ENCODE results near the gene PNPLA6.

The PNPLA6 gene

DNA sequence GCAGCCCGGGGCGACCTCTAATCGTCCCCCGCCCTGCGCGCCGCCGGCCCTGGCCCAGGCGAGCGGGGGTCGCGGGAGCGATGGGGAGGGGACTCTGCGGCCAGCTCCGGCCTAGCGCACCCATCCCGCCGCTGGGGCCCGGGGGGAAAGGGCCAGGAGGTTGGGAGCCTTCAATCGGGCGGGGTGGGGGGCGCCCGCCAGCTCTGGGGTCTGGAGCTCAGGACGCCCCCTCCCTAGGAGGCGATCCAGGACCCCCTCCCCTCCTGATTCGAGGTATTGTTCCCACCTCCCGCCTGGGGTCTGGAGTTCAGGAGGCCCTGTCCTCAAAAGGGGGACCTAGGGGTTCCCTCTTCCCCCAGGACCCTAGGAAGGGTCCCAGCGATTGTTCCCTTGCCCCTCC lies 19.2 kb upstream of the PNPLA6 start:
- DNase-seq = no peak

DNA sequence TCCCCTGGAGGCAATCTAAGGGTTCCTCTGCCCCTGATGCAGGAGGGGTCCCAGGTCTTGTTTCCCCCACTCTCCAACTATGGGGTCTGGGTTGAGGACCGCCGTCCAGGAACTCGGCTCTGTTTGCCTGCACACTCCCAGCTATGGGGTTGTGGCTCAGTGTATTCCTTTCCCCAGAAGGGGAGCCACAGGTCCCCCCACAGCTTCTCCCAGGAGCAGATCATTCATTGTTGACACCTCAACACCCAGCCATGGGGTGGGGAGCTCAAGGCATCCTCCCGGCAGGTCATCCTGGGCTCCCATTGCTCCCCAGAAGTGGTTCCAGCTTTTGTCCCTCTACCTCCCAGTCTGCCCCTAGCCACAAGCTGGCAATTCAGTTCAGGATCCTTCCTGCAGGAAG lies 18.6 kb upstream of the PNPLA6 start:
- no peak for DNase-seq

DNA sequence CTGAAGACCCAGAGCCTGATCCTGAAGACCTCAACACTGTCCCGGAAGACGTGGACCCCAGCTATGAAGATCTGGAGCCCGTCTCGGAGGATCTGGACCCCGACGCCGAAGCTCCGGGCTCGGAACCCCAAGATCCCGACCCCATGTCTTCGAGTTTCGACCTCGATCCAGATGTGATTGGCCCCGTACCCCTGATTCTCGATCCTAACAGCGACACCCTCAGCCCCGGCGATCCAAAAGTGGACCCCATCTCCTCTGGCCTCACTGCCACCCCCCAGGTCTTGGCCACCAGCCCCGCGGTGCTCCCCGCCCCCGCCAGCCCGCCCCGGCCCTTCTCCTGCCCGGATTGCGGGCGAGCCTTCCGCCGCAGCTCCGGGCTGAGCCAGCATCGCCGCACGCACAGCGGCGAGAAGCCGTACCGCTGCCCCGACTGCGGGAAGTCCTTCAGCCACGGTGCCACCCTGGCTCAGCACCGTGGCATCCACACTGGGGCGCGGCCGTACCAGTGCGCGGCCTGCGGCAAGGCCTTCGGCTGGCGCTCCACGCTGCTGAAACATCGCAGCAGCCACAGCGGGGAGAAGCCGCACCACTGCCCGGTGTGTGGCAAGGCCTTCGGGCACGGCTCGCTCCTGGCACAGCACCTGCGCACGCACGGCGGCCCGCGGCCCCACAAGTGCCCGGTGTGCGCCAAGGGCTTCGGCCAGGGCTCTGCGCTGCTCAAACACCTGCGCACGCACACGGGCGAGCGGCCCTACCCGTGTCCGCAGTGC lies 16.0 kb upstream of the PNPLA6 start:
- no peak for DNase-seq

DNA sequence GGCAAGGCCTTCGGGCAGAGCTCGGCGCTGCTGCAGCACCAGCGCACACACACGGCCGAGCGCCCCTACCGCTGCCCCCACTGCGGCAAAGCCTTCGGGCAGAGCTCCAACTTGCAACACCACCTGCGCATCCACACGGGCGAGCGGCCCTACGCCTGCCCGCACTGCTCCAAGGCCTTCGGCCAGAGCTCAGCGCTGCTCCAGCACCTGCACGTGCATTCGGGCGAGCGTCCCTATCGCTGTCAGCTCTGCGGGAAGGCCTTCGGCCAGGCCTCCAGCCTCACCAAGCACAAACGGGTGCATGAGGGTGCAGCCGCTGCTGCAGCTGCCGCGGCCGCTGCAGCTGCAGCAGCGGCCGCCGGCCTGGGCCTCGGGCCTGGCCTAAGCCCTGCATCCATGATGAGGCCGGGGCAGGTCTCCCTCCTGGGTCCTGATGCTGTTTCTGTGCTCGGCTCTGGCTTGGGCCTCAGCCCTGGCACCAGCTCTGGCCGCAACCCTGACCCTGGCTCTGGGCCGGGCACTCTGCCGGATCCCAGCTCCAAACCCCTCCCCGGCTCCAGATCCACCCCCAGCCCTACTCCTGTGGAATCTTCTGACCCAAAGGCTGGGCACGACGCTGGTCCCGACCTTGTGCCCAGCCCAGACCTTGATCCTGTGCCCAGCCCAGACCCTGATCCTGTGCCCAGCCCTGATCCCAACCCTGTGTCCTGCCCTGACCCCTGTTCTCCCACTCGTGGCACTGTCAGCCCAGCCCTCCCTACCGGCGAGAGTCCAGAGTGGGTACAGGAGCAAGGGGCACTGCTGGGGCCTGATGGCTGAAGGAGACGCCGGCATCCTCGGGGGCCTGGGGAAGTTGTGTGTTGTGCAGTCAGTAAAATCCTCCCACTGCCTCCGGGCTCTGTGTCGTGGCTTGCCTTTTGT lies 15.1 kb upstream of the PNPLA6 start:
- DNase-seq = no peak

DNA sequence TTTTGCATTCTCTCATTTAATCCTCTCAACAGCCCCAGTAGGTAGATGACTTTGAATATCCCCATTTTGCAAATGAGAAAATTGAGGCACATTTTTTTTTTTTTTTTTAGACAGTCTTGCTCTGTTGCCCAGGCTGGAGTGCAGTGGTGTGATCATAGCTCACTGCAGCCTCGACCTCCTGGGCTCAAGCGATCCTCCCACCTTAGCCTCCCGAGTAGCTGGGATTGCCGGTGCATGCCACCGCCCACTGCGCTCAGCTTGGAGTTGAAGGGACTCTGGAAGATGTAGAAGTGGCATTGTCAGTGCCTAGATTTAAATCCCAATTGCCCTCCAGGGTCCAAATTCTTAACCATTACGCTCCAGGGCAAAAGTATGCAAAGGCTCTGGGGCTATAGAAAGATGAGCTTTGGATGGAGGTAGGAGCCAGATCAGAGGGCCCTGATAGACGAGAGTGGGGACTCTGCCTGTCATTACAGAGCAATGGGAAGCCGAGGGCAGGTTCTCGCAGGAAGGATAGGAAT lies 13.9 kb upstream of the PNPLA6 start:
- DNase-seq = no peak

DNA sequence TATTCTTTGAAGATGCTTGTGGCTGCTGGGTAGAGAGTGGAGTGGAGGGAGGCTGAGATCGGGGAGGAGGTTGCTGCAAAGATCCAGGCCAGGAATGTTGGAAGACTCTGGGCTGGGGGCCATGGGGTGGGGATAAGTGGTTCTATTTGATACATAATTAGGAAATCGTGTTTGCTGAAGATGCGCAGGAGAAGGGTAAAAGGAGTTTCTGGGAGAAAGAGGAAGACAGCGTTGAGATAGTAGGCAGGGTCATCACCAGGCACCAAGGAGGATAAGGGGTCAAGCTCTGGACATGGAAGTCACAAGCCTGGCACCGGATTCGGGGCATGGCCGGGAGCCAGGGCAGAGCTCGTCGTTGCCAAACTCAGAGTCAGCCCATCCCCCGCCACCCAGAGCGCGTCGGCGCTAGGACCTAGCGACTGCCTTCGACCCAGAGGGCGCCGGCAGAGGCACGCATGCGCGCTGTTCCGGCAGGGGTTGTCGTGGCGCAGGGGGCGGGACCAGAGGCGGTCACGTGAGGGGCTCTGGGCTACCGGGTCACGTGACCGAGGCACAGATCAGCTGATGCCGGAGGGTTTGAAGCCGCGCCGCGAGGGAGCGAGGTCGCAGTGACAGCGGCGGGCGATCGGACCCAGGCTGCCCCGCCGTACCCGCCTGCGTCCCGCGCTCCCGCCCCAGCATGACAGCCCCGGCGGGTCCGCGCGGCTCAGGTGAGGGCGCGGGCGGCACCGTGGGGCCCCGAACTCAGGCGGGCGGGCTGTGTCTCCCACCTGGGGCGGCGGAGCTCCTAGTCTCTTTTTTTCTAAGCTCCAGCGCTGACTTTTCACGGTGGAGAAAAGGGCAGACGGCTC lies 13.2 kb upstream of the PNPLA6 start, which contains the start of gene MCOLN1:
TSS of gene MCOLN1 (plus strand) at position 553 of the 851 bp plus-strand sequence. CDS start at position 680, 127 bp downstream.
- DNase-seq = peak; percentile 98

DNA sequence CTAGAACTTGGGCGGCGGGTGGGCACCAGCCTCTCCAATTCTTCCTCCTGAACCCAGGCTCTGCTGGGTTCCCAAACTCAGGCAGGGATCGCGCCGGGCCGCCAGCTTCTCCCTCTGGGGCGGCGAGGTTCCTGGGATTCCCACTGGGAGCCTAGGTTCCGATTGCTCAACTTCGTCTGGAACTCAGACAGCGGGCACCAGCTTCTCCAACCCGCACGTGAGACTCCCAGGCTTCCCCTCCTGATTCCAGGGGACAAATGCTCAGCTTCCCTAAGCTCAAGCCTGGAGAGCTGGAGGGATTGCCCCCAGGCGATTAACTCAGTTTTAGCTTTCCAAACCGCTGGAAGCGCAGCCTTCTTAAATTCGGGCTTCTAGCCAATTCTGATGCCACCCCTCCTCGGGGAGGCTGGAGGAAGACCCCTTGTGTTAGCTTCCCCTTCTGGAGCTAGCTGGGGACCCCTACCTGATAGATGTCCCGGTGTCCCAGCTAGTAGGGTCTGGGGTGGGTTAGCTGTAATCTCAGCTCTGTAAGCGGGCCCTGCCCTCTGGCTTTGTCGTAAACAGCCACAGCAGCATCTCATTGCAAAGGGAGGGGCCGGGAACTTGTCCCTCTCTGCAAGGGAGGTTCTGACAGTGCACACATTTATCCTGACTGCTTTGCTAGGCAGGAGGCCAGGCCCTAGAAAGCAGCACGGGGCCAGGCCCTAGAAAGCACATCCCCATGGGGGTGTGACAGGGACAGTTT lies 12.4 kb upstream of the PNPLA6 start:
- no peak for DNase-seq

DNA sequence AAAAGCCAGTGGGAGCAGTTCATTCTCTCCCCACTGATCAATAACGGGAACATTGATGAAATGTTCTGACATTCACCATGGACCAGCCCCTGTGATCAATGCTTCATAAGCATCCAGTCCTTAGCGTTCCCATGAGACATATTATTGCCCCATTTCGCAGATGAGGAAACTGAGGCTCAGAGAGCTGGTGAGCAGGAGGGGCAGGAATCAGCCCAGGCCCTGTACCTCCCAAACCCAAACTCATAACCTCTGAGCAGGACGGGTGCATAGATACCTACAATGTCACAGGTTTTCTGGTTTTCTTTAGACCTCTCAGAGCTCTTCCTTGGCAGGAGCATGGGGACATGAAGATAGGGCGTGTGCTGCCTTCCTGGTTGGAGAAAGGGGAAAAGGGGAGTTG lies 11.0 kb upstream of the PNPLA6 start:
- no peak for DNase-seq

DNA sequence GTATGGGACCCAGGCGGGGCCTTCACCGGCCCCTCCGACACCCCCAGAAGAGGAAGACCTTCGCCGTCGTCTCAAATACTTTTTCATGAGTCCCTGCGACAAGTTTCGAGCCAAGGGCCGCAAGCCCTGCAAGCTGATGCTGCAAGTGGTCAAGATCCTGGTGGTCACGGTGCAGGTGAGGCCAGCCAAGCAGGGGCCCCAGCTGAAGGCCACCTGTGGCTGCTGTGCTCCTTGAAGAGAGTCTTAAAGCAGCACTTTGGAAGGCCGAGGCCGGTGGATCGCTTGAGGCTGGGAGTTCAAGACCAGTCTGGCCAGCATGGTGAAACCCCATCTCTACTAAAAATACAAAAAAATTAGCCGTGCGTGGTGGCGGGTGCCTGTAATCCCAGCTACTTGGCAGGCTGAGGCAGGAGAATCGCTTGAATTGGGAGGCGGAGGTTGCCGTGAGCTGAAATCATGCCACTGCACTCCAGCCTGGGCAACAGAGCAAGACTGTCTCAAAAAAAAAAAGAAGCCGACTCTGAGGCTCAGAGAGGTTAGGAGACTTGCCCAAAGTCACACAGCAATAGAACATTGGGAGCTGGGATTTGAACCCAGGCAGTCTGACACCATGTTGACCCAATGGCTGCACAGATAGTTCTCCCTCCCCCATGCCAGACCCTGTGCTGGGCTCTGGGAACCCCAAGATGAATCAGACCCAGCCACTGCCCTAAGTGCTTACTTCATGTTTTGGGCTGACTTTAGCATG lies 10.4 kb upstream of the PNPLA6 start:
- DNase-seq = no peak

DNA sequence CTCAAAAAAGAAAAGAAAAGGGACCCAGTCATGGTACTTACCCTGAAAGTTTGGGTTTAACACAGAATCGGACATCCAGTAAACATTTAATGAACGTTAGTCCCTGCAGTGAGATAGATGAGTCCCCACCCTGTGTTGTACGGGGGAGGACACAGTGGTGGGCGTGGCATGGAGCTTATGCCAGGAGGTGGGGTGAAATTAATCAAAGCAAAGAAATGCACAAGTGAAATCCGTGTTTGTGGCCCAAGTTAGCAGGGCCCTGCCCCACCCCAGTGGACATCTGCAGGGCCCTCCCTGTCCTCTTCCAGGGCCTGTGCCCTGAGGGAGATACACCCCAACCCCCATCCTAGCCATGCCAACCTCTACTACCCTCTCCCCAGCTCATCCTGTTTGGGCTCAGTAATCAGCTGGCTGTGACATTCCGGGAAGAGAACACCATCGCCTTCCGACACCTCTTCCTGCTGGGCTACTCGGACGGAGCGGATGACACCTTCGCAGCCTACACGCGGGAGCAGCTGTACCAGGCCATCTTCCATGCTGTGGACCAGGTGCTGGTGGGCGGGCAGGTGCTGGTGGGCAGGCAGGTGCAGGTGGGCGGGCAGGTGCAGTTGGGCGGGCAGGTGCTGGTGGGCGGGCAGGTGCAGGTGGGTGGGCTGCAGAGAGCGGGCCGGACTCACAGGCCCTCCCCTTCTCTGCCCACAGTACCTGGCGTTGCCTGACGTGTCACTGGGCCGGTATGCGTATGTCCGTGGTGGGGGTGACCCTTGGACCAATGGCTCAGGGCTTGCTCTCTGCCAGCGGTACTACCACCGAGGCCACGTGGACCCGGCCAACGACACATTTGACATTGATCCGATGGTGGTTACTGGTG lies 9.2 kb upstream of the PNPLA6 start:
- DNase-seq = no peak

DNA sequence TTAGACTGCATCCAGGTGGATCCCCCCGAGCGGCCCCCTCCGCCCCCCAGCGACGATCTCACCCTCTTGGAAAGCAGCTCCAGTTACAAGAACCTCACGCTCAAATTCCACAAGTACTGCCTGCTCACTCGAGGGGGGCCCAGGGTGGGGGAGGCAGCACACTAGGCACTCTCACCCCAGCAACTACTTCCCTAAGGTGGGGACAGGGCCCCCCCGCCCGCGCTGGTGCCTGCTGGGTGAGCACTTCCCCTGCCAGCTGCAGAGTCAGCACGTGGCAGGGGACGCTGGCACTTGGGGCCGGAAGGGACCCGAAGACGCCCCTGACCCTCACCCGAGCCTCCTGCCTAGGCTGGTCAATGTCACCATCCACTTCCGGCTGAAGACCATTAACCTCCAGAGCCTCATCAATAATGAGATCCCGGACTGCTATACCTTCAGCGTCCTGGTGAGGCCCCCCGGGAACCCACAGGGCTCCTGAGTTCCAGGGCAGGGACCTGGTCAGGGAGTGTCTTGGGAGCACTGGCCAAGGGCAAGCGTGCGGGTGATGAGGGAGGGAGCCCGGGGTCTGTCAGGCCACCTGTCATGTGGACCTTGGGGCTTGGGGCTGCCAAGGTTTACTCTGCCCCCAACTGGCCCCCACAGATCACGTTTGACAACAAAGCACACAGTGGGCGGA lies 7.9 kb upstream of the PNPLA6 start:
- DNase-seq = no peak

DNA sequence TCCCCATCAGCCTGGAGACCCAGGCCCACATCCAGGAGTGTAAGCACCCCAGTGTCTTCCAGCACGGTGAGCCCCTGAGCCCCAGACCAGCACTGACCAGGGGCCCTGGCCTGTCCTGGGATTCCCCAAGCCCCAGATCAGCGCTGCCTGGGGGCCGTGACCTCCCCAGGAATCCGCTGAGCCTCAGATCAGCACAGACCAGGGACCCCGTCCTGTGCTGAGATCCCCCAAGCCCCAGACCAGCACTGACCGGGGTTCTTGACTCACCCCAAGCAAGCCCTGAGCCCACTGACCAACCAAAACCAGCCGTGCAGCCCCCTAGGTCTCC lies 7.4 kb upstream of the PNPLA6 start:
- no peak for DNase-seq

DNA sequence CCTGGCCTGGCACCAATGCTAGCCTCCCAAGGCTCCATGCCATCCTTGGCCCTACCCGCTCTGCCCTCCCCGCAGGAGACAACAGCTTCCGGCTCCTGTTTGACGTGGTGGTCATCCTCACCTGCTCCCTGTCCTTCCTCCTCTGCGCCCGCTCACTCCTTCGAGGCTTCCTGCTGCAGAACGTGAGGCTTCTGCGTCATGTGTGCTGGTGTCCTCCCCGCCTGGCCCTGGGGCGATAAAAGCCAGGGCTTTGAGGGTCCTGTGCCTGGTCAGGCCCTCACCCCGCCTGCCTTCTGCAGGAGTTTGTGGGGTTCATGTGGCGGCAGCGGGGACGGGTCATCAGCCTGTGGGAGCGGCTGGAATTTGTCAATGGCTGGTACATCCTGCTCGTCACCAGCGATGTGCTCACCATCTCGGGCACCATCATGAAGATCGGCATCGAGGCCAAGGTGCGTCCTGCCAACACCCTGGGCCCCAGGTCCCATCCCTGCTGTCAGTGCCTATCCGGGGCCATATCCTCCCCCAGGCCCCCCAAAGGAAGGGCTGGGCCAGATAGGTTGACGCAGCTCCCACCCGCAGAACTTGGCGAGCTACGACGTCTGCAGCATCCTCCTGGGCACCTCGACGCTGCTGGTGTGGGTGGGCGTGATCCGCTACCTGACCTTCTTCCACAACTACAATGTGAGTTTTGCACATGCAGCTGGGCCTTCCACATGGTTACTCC lies 6.8 kb upstream of the PNPLA6 start:
- DNase-seq = no peak

DNA sequence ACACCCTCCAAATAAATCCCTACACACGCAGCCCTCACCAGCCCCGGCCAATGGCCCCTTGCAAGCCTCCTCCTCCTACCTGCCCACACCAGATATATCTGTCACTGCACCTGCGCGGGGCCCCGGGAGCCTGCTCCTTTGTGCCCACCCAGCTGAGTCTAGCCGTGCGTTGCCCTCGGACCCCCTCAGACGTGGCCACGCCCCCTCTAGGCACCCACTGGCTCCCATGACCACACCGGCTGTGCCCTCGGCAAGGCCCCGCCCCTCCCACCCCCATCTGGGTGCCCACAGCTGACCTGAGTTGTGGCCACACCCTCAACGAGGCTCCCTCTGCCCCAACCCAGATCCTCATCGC lies 6.3 kb upstream of the PNPLA6 start:
- DNase-seq = no peak

DNA sequence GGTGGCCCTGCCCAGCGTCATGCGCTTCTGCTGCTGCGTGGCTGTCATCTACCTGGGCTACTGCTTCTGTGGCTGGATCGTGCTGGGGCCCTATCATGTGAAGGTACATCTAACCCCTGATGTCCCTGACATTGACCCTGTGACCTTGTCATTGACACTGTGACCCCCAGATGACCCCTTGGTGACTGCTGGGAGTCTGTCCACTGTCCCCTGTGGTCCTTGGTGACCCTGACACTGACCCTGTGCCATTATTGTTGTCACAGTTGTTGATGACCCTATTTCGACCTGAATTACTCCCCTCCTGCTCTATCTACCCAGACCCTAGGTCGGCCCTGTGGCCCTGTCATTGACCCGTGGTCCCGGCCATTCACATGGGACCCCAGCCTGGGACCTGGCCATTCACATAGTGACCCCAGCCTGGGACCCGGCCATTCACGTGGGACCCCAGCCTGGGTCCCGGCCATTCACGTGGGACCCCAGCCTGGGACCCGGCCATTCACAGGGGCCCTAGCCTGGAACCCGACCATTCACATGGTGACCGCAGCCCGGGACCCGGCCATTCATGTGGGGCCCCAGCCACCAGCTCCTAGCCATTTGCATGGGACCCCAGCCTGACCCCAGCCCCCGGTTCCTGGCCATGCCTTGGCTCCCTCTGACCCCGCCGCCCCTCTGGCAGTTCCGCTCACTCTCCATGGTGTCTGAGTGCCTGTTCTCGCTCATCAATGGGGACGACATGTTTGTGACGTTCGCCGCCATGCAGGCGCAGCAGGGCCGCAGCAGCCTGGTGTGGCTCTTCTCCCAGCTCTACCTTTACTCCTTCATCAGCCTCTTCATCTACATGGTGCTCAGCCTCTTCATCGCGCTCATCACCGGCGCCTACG lies 5.7 kb upstream of the PNPLA6 start:
- DNase-seq = no peak

DNA sequence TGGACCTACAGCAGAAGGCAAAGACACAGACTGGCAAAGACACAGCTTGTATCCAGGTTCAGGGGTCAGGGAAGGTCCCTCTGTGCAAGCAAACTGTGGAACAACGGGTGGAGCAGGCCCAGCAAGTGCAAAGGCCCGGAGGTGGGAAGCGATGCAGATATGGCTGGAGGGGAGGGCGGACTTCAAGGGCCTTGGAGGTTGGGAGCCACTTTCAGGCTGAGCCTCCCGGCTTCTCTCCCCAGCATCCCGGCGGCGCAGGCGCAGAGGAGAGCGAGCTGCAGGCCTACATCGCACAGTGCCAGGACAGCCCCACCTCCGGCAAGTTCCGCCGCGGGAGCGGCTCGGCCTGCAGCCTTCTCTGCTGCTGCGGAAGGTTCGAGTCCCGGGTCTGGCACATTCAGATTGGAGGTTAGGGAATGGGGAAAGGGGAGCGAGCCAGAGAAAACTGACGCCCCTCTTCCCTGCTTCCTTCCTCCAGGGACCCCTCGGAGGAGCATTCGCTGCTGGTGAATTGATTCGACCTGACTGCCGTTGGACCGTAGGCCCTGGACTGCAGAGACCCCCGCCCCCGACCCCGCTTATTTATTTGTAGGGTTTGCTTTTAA lies 2.1 kb upstream of the PNPLA6 start:
- no peak for DNase-seq

DNA sequence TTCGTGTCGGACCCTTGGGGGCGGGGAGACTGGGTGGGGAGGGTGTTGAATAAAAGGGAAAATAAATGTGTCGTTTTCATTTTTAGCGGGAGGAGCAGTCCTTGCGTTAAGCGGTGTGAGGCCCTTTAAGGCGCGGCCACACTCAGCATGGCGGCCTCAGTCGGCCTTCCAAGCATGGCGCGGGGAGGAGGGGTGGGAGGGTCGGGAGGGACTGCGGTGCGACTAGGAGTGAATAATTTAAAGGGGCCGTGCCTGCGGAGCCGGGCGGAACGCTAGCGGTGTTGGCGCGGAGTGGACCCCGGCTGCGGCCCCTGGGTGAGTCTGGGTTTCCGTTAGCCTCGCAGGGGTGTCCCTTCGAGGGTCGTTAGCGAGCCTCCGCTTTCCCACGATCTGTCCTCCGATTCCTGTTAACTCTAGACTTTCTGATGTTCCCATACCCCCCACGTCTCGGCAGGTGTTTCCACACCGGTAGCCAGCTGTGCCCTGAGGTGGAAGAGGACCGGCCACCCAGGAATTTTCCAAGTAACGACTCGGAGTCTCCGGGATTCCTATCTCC lies 1.5 kb upstream of the PNPLA6 start:
- DNase-seq = peak; percentile 71

Measured in NK-92 treated with Interleukin-12 subunit alpha and Interleukin-12 subunit beta, amount 100 ng/mL, for 24 hours (cell line).